B cell (primary cell): ENCODE data around the gene ABTB2. TPM values are rescaled to one million over a fixed set of nuclear protein-coding genes. Genes with fewer than 3 reads are reported as not detected.

ENCODE experiments used
- ATAC-seq: fragments of 200-7000 bp; cut with Tn5 transposase; one replicate; pipeline ENCODE4 v1.10.0; 2021; ENCODE audit warnings: low read depth, mild to moderate bottlenecking, moderate number of reproducible peaks, moderate library complexity
- CTCF ChIA-PET: fragments of 350-600 bp; sonication (Branson Sonifier 250); formaldehyde crosslinking; loops from one replicate; lab custom pipeline; 2021; ENCODE audit warnings: antibody characterized with exemption, inconsistent platforms; lab: Charles Lee
- POLR2A ChIA-PET: fragments of 350-600 bp; sonication (Branson Sonifier 250); formaldehyde crosslinking; loops from one replicate; lab custom pipeline; 2021; ENCODE audit warnings: antibody characterized with exemption; lab: Charles Lee
- DNase-seq: peaks from one replicate; pipeline ENCODE4 v3.0.0; 2013
- H2AFZ ChIP-seq: 2 replicates; pipeline ENCODE4 v1.6.1; 2012; ENCODE audit warnings: mild to moderate bottlenecking, low read depth, low read length; ENCODE audit not compliant: insufficient read depth, poor library complexity, severe bottlenecking
- H3K27ac ChIP-seq, 2 donors: 1 replicate in 1 of 2; 2 replicates in 1 of 2; pipeline ENCODE4 v1.5.1; 2012 to 2013; ENCODE audit warnings: low read length in 2 of 2, mild to moderate bottlenecking in 2 of 2, moderate library complexity in 1 of 2
- H3K27me3 ChIP-seq, 4 experiments: fragments of 200-600 bp in 1 of 4; sonication (generic) in 1 of 4; replicated peaks in 1 of 4; 1 replicate in 2 of 4; 2 replicates in 2 of 4; pipeline versions ENCODE4 v1.6.1 to v1.7.0; 2013 to 2016; ENCODE audit warnings: low read length in 3 of 4, mild to moderate bottlenecking in 2 of 4, mixed read lengths in 1 of 4, moderate library complexity in 1 of 4; ENCODE audit not compliant: insufficient read depth in 4 of 4, control insufficient read depth in 3 of 4; ENCODE audit errors: control extremely low read depth in 1 of 4
- H3K36me3 ChIP-seq, 2 experiments: replicated peaks in 1 of 2; 1 replicate in 1 of 2; 2 replicates in 1 of 2; pipeline versions ENCODE4 v1.6.1 to v1.7.1; 2013; ENCODE audit warnings: low read length in 1 of 2; ENCODE audit not compliant: insufficient read depth in 2 of 2, control insufficient read depth in 1 of 2; ENCODE audit errors: control extremely low read depth in 1 of 2, extremely low read depth in 1 of 2
- H3K4me1 ChIP-seq, 2 donors: fragments of 200-600 bp in 1 of 2; sonication (generic) in 1 of 2; 1 replicate in 1 of 2; 2 replicates in 1 of 2; pipeline versions ENCODE4 v1.5.1 to v1.6.1; 2013 to 2017; ENCODE audit warnings: low read length in 2 of 2; ENCODE audit not compliant: control insufficient read depth in 2 of 2, insufficient read depth in 2 of 2
- H3K4me2 ChIP-seq: replicated peaks from 2 replicates; pipeline ENCODE3; 2012; ENCODE audit warnings: mild to moderate bottlenecking, low read depth, low read length; ENCODE audit not compliant: poor library complexity, severe bottlenecking
- H3K4me3 ChIP-seq, 5 experiments: fragments of 200-600 bp in 1 of 5; sonication (generic) in 1 of 5; 1 replicate in 3 of 5; 2 replicates in 2 of 5; pipeline versions ENCODE4 v1.5.1 to v1.7.0; 2011 to 2016; ENCODE audit warnings: low read length in 4 of 5, mild to moderate bottlenecking in 4 of 5, low read depth in 2 of 5, control low read depth in 1 of 5, moderate library complexity in 1 of 5; ENCODE audit not compliant: insufficient read depth in 1 of 5; ENCODE audit errors: control extremely low read depth in 1 of 5, extremely low read depth in 1 of 5
- H3K79me2 ChIP-seq: fragments of 200-600 bp; sonication (generic); one replicate; pipeline ENCODE4 v1.6.0; 2016; ENCODE audit warnings: low read length; ENCODE audit not compliant: control insufficient read depth, insufficient read depth
- H3K9ac ChIP-seq: fragments of 200-600 bp; sonication (generic); 2 replicates; pipeline ENCODE4 v1.6.1; 2017; ENCODE audit warnings: mild to moderate bottlenecking, low read length, moderate library complexity
- H3K9me3 ChIP-seq, 3 donors: one replicate each; pipeline versions ENCODE4 v1.6.1 to v1.7.1; 2013; ENCODE audit warnings: low read length in 2 of 3; ENCODE audit not compliant: control insufficient read depth in 2 of 3, insufficient read depth in 1 of 3; ENCODE audit errors: control extremely low read depth in 1 of 3
- H4K20me1 ChIP-seq: 2 replicates; pipeline ENCODE4 v1.6.0; 2012; ENCODE audit warnings: mild to moderate bottlenecking, low read length; ENCODE audit not compliant: insufficient read depth, control insufficient read depth, poor library complexity, severe bottlenecking
- H3K27ac Mint-ChIP-seq: one replicate; pipeline ENCODE4 v1.8.0; 2021; ENCODE audit warnings: mixed read lengths
- H3K27me3 Mint-ChIP-seq: one replicate; pipeline ENCODE4 v1.8.0; 2021; ENCODE audit warnings: mixed read lengths
- H3K4me1 Mint-ChIP-seq: one replicate; pipeline ENCODE4 v1.8.0; 2021; ENCODE audit warnings: mixed read lengths
- H3K4me3 Mint-ChIP-seq: one replicate; pipeline ENCODE4 v1.8.0; 2021; ENCODE audit warnings: mixed read lengths
- H3K9me3 Mint-ChIP-seq: one replicate; pipeline ENCODE4 v1.8.0; 2022; ENCODE audit warnings: mixed read lengths; ENCODE audit not compliant: insufficient read depth
- CTCF ChIP-seq: fragments of 200-600 bp; IDR thresholded peaks from one replicate; pipeline ENCODE4 v1.8.0; 2022; ENCODE audit warnings: antibody characterized with exemption, mild to moderate bottlenecking
- EZH2 ChIP-seq: IDR thresholded peaks from 2 replicates; pipeline ENCODE4 v1.6.1; 2012; ENCODE audit warnings: borderline replicate concordance, low read depth, mild to moderate bottlenecking, moderate library complexity, low read length; ENCODE audit not compliant: insufficient read depth, poor library complexity, severe bottlenecking
- WGBS: methylation state at CpG from one replicate; pipeline ENCODE4 v1.1.5; 2013; ENCODE audit warnings: missing lambda C conversion rate; ENCODE audit not compliant: insufficient coverage; 5-methylcytosine and 5-hydroxymethylcytosine counted together
- intact Hi-C: fragments of 100-400 bp; cut with micrococcal nuclease; formaldehyde crosslinking; loops from one replicate; pipeline ENCODE4 v1.10.0; 2022
- polyA plus RNA-seq: library from polyadenylated mRNA; depleted of rRNA; stranded (reverse); fragments of >200 nt; gene quantifications from 2 replicates; pipeline ENCODE4 v1.2.3, GENCODE V29; 2012
- total RNA-seq, 2 donors: library from RNA; stranded (reverse); fragments of 120-200 nt in 1 of 2; gene quantifications; 1 replicate in 1 of 2; 2 replicates in 1 of 2; pipeline versions ENCODE4 v1.2.3 to v1.2.4, GENCODE V29; 2013 to 2022

ABTB2 gene
- total and polyA plus RNA-seq, 2 donors (not counting 1 experiment from before 2014, with no cell fraction given): 0.30 to 5.9 TPM

GRCh38 chr11:34223907-34224306, 133.9 kb downstream of the ABTB2 start:
- TF ChIP-seq CTCF (no peak), EZH2 (no peak)
- no peaks in the 10 kb centered on the region for H3K4me1 Mint-ChIP-seq
- Histone ChIP-seq H3K36me3 (no peaks in the 10 kb centered on the region), H2AFZ (no peak overlapping the region), H3K4me1 (no peaks in the 10 kb centered on the region), H3K27ac (no peak overlapping the region), H3K9me3 (no peaks in the 10 kb centered on the region), H3K9ac (no peak overlapping the region), H3K4me3 (no peak overlapping the region), H3K4me2 (no peak overlapping the region), H3K27me3 (no peaks in the 10 kb centered on the region), H3K79me2 (no peaks in the 10 kb centered on the region), H4K20me1 (no peaks in the 10 kb centered on the region)
- 89% methylated on average over 1 of the region's 2 CpGs for WGBS
- H3K27me3 Mint-ChIP-seq: no peaks in the 10 kb centered on the region
- H3K9me3 Mint-ChIP-seq: no peaks in the 10 kb centered on the region
- no peak overlapping the region for H3K4me3 Mint-ChIP-seq
- intact Hi-C loops: no loop called here
- ChIA-PET POLR2A (no interaction called here), CTCF (no interaction called here)
- no peak overlapping the region for H3K27ac Mint-ChIP-seq
- ATAC-seq (no peak), DNase-seq (no peak)

GRCh38 chr11:34223021-34223813, 134.6 kb downstream of the ABTB2 start:
- Histone ChIP-seq H3K79me2 (no peaks in the 10 kb centered on the region), H3K4me2 (no peak overlapping the region), H3K4me1 (no peaks in the 10 kb centered on the region), H3K9me3 (no peaks in the 10 kb centered on the region), H2AFZ (no peak overlapping the region), H4K20me1 (no peaks in the 10 kb centered on the region), H3K27me3 (no peaks in the 10 kb centered on the region), H3K36me3 (no peaks in the 10 kb centered on the region), H3K4me3 (no peak overlapping the region), H3K27ac (no peak overlapping the region), H3K9ac (no peak overlapping the region)
- TF ChIP-seq CTCF (no peak), EZH2 (no peak)
- CTCF ChIA-PET: no interaction called here
- Mint-ChIP-seq H3K27ac (no peak overlapping the region), H3K4me3 (no peak overlapping the region), H3K27me3 (no peaks in the 10 kb centered on the region), H3K9me3 (no peaks in the 10 kb centered on the region), H3K4me1 (no peaks in the 10 kb centered on the region)
- ATAC-seq: no peak
- POLR2A ChIA-PET: no interaction called here
- 94% methylated on average over 16 of the region's 17 CpGs for WGBS
- DNase-seq: no peak
- intact Hi-C loops: no loop called here
